Loucy (cell line): ENCODE data around the gene NLRP10.

Experiments
- CTCF ChIP-seq: fragments of 200-600 bp; sonication (generic); conservative IDR thresholded peaks from 2 replicates; pipeline ENCODE4 v1.5.1; 2014; ENCODE audit warnings: mild to moderate bottlenecking, antibody characterized with exemption, low read length
- EZH2phosphoT487 ChIP-seq: fragments of 200-600 bp; IDR thresholded peaks from 2 replicates; pipeline ENCODE4 v1.6.1; 2018; ENCODE audit warnings: antibody characterized with exemption, mild to moderate bottlenecking, moderate library complexity, borderline replicate concordance

- TF ChIP-seq CTCF = no peak
- no peak for TF ChIP-seq EZH2phosphoT487
These were observed 34.5 kb upstream of the NLRP10 start for GRCh38 chr11:7999795-8000194.
